HT1080 (cell line): Measurements from ENCODE around the gene FAM111B. TPM values are rescaled to one million over a fixed set of nuclear protein-coding genes. Genes with fewer than 3 reads are reported as not detected.
"Not testable (repeated sequence)": the region's sequence is repeated elsewhere in the genome, so short reads cannot be mapped to it uniquely, and the experiment has no call there.

ENCODE experiments used
- DNase-seq: peaks from one replicate; pipeline ENCODE4 v3.0.0-alpha.2; 2015; ENCODE audit warnings: low read depth
- polyA plus RNA-seq, 2 experiments: library from polyadenylated mRNA; depleted of rRNA; stranded (reverse); fragments of >200 nt; gene quantifications; 2 replicates each; pipeline ENCODE4 v1.2.3, GENCODE V29; 2015
- total RNA-seq: library from RNA; depleted of rRNA; stranded (reverse); fragments of >200 nt; shearing (Covaris generic); gene quantifications from 2 replicates; pipeline ENCODE4 v1.2.3, GENCODE V29; 2014; rRNA removed

Gene FAM111B, protein sequence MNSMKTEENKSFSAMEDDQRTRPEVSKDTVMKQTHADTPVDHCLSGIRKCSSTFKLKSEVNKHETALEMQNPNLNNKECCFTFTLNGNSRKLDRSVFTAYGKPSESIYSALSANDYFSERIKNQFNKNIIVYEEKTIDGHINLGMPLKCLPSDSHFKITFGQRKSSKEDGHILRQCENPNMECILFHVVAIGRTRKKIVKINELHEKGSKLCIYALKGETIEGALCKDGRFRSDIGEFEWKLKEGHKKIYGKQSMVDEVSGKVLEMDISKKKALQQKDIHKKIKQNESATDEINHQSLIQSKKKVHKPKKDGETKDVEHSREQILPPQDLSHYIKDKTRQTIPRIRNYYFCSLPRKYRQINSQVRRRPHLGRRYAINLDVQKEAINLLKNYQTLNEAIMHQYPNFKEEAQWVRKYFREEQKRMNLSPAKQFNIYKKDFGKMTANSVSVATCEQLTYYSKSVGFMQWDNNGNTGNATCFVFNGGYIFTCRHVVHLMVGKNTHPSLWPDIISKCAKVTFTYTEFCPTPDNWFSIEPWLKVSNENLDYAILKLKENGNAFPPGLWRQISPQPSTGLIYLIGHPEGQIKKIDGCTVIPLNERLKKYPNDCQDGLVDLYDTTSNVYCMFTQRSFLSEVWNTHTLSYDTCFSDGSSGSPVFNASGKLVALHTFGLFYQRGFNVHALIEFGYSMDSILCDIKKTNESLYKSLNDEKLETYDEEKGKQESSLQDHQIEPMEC
- 22.5 and 25.4 TPM in 2 replicates for total RNA-seq
- 7.0 and 8.6 TPM in 2 replicates for polyA plus RNA-seq (2015; cell fraction: cytosol; rRNA removed)
- polyA plus RNA-seq (2015; cell fraction: nucleus; rRNA removed) = 15.8 and 24.3 TPM in 2 replicates

DNA sequence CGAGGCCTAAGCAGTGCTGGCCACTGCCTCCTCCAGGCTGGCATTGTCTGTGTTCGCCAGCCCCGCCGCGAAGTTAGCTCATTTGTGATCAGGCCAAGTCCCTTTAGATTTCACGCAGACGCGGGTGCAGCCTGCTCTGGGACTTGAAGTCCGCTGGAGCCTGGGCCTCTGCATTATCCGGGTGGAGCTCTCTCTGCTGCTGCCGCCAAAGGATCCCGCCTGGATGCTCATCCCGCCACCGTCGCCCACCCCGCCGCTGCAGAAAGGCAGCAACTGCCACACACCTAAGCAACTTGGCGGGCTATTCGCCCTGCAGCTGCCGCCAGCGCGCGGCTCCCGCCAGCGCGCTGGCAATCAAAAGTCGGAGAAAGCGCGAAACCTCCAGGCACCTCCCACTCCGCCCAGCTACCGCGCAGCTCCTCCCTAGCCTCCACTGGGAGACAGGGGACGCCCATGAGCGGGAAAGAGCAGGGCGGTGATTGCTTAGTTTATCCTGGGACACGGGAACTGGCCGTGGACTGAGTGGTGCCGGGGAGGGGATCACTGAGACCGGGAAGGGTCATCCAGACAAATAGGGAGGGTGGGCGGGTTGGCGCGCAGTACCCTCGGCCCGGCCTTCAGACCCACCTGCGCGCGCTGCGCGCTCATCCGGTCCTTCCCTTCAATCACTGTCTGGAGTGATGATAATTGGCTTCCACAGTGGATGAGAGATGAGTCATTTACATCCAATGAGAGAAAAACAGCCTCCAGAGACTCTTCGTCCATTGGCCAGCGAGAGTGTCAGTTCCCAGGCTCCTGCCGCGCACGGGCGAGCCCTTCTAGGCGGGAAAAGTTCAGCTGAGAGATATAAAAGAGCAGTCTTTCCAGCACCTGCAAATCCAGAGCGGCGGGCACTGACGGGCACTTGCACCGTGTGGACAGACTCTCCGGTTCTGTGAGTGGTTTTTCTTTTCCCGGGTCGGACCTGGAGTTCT is at the start of gene FAM111B:
TSS of gene FAM111B (plus strand) at position 875 of the 974 bp plus-strand sequence. CDS start 2,389 bp downstream, outside the sequence.
- DNase-seq = peak; percentile 94

DNA sequence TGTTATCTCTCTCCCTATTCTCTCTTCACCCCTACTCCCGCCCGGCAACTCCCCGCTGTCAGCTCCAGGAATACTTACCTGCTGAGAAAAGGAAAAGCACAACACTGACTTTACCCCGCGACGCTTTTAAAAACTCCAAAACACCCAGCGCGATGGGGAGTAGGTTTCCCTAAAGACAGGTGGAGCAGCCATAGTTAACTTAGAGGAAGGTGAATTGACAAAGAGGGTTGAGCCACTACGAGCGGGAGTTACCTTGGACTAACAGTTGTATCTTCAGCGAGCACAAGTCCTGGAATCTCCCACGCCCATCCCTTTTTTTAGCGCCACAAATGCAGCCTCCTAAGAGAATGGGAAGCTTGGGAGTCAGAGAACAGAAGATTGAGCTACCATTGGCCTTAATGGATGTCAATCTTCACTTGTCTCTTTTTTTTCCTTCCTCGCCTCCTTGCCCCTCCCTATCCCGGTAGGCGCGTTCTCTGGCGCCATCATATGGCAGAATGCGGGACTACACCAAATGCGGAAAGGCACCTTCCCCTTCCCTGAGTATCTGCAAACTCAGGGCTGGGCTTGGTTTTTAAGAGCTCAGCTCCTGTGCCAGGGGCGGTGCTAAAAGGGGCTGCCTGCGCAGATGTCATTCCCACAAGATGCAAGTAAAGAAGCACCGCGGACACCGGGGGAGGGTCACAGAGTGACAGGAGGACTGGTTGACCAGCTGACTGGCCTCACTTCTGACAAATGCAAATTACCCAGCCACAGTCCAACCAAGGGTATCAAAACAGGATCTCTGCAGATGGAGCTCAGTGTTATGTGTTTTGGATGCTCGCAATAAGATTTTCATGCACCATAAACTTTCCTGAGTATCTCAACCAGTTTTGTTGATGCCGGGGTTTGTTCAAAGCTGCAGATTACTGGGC is 48.7 kb upstream of the FAM111B start:
- peak; percentile 87 for DNase-seq

DNA sequence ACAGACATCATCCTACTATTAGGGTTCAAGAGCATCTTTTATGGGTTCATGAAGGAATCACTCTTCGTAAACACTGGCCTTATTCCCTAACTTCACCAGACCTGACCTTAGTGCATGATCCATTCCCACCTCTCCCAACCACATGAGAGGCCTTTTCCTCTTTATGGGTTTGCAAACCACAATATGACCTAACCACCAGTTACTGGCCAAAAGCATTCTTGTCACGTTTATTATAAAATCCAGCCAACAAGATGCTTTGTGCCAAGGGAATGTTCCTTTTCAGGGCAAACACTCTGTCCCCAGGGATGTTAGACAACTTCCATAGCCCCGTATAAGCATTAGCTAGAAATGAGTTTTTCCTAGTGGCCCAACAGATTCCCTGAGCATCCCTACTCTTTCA is 46.9 kb upstream of the FAM111B start:
- not testable (repeated sequence) for DNase-seq

DNA sequence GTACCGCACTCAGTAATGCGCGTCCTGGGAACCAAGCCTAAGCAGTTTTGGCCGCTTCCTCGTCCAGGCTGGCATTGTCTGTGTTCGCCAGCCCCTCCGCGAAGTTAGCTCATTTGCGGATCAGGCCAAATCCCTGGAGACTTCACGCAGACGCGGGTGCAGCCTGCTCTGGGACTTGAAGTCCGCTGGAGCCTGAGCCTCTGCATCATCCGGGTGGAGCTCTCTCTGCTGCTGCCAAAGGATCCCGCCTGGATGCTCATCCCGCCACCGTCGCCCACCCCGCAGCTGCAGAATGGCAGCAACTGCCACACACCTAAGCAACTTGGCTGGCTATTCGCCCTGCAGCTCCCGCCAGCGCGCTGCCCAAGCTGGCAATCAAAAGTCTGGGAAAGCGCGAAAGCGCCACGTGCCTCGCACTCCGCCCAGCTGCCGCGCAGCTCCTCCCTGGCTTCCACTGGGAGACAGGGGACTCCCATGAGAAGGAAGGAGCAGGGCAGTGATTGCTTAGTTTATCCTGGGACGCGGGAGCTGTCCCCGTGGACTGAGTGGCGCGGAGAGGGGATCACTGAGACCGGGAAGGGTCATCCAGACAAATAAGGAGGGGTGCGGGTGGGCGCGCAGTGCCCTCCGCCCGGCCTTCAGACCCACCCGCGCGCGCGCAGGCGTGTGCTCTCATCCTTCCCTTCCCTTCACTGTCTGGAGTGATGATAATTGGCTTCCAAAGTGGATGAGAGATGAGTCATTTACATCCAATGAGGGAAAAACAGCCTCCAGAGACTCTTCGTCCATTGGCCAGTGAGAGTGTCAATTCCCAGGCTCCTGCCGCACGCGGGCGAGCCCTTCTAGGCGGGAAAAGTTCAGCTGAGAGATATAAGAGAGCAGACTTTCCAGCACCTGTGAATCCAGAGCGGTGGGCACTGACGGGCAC is 44.2 kb upstream of the FAM111B start:
- DNase-seq = peak; percentile 3

DNA sequence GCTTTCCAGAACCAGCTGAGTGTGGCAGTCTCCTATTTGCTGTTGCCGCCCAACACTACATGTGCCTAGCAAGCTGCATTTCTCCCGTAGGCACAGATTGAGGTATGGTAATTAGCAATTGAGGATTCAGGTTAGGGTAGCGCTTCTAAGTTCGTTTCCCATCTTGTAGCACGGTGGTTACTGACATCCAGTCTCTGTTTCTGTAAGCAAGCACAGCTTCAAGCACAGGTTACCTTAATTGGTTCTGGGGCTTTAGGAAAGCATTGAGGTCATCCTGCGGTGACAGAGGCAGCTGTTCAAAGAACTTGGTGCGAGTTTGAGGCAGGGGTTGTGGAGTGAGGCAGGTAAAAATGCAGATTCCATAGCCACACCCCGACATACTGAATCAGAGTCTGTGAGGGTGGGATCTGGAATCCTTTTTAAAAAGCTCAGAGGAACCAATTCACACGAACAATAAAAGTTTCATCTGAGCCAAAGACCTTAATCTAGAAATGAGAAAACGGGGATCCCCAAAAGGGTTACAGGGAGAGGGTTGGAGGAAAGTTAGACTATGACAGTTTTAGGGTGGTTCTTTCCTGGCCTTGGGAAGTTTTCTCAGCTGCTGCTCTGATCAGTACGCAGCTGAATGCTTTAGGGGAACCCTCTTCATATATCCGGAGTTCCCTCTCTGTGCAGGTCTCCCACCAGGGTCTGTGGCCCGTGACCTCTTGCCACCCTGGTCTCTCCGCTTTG is 42.9 kb upstream of the FAM111B start:
- DNase-seq = not testable (repeated sequence)

DNA sequence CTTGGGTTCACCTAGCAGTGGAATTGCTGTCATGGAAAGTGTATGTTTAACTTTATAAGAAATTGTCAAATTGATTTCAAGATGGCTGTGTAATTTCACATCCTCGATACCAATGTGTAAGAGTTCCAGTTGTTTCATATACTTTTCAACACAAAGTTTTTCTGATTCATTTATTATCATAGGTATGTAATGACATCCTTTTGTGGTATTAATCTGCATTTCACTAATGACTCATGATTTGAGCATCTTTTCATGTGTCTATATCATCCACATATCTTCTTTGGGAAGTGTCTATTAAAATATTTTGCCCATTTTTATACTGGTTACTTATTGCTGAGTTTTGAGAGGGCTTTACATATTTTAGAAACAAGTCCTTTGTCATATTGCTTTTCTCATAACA is 38.0 kb upstream of the FAM111B start:
- DNase-seq = no peak

DNA sequence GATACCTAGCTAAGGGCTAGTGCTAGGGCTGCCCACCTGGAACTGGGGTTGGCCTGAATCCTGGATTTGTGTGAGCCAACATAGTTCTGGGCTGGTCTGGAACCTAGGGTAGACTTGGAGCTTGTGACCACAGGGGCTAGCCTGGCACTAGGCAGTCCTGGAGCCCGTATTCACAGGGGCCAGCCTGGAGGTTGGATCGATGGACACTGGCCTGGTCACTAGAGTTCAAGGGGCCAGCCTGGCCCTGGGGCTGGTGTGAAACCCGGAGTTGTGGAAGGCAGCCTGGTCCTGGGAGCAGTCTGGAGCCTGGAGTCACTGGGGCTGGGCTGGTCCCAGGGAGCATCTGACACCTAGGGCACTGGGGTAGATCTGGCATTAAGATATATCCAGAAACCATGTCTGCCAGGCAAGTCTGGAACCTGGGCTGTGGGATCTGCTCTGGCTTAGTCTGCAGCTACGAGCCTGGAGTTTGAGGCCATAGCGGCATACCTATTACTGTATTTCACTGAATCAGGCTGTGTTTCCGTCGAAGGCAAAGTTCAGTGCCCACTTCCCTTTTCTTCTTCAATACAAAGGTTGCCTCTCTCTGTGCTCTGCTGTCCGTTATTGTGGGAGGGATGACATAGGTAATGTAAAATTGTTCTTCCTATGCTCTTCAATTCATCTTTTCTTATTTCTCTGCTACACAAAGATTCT is 30.0 kb upstream of the FAM111B start:
- no peak for DNase-seq

DNA sequence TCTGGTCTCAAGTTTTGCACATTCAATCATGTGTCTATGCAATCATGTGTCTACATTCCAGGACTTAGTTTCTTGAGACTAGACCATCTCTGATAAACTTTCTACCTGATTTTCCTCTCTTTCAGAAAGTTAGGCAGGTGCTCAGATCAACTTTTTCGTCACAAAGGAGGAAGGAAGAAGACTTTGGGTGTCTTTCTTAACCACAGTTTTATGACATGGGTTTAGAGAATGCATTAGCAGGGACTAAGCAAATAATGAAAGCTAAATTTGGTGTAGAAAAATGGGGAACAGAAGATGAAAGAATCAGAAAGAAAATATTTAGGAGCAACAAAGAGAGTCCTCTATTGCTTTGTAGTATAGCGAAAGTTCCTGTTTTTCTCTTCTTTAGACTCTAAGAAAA is 28.6 kb upstream of the FAM111B start:
- DNase-seq = no peak

DNA sequence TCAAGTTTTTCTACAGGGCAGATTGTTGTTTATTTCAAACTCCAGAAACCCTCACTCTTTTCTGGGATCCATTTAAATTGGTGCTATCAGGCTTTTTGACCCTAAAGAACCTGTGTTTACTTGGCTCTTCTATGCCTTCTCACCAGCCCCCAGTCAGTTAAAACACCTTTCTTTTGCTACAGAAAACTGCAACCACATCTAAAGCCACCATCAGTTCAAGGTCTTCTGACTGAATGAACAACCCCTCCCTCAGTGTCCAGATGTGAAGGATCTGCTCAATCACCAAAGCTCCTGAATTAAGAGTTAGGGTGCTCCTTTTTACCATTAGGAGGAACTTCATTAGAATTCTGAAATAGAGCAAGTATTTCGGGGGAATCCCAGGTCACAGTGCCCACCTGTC is 28.0 kb upstream of the FAM111B start:
- no peak for DNase-seq

DNA sequence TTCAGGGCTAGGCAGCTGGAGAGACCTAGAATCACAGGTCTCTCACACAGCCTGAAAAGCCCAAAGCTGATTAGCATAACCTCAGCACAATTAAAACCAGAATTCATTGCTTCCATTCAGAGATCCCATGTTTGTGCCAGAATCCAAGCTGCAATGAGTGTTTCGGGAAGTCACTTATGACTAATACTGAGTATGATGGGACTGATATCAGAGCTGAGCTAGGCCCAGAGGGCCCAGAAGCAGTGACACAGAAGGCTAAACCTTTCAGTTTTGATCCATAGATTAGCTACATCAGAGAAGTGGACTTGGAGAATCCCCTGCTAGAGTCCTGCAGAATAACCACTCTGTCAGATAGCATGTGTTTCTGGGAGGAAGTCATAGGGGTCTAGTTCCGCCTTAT is 26.6 kb upstream of the FAM111B start:
- DNase-seq = not testable (repeated sequence)

DNA sequence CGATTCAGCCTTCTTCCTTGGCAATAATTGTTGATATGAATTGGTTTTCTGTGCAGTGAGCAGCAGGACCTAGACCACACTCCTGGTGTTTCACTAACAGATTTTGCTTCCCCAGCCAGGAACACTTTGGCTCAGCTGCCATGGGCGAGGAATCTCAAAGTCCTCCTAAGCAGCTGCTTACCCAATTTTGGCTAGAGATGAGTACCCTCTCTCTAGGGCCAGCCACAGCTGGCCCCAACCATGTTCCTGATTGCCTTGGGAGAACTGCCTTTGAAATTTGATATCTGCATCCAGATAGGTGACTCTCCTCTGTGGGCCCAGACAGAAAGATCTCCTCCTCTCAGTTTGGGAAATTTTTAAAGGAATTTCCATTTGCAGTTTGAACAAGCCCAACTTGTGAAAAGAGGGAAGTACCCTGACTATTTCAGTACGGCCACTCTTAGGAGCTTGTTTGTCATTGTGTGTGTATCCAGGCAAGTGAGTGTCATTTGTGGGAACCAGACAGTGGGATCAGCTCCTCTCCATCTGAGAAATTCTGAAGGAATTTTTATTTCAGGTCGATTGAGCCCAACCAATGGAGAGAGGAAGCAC is 25.5 kb upstream of the FAM111B start:
- not testable (repeated sequence) for DNase-seq

DNA sequence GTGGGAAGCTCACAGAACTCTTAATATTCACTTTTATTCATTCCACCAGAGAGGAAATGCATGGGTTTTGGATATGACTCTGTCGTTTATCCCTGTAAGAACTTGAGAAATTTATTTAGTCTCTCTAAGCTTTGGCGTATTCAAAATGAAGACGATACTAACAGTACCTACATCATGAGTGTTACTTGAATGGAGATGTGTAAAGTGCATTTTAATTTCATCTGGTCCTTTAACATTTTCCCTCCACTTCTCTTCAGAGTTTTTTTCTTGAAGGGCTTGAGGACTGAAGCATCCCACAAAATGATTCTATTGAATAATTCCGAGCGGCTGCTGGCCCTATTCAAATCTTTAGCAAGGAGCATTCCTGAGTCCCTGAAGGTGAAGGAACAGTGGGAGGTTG is 21.0 kb upstream of the FAM111B start, which contains the start of gene GLYATL1B:
TSS of gene GLYATL1B (plus strand) at position 301 of the 400 bp plus-strand sequence. CDS start at position 301, 0 bp downstream.
- DNase-seq = not testable (repeated sequence)

DNA sequence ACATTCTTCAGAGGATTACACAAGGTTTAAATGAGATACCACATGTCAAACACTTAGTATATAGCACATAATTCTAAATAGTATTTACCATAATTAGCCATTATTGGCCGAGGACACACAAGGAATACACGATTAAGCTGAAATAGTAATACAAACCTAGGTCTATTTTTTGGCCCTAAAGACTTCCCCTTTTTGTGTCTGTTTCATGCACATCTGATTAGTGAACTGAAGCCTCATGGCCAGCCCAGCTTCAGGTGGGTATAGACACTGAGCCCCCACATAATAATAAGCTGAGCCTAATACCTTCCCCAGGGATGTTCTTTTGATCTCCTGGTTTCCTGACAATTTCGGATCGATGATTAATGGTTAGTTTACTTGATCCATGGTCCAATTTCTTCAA is 18.9 kb upstream of the FAM111B start:
- no peak for DNase-seq

DNA sequence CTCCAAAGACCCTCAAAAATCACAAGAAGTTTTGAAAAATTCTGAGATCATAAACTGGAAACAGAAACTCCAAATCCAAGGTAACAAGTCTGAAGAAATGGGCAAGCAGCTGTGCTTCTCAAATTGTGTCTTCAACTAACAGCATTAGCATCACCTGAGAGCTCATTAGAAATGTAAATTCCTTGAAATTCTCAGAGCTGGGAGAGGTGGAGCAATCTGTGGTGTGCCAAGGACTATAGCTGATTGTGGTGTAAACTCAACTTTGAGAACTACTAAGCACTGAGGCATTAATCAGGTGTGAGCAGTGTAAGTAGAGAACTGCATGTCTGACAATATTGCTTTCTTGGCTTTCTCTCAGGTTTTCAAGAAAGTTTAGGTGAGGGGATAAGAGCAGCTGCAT is 13.5 kb upstream of the FAM111B start:
- not testable (repeated sequence) for DNase-seq

DNA sequence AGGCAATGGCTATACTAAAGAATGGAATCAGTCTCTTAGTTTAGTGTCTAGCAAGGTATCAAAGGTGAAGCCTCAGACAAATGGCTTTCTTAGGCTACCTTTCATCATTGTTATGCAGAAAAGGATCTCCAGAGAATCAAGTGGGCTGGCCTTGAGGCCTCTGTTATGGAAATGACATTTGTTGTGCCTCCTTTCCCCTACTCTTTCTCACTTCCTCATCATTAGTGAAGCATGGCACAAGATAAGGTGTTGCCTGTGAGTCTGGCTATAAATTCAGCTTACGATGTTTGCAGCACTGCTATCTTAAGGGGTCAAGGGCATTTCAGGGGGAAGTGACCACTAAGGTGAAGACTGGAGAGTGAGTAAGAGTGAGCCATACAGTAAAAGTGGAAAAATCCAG is 11.8 kb upstream of the FAM111B start:
- not testable (repeated sequence) for DNase-seq

DNA sequence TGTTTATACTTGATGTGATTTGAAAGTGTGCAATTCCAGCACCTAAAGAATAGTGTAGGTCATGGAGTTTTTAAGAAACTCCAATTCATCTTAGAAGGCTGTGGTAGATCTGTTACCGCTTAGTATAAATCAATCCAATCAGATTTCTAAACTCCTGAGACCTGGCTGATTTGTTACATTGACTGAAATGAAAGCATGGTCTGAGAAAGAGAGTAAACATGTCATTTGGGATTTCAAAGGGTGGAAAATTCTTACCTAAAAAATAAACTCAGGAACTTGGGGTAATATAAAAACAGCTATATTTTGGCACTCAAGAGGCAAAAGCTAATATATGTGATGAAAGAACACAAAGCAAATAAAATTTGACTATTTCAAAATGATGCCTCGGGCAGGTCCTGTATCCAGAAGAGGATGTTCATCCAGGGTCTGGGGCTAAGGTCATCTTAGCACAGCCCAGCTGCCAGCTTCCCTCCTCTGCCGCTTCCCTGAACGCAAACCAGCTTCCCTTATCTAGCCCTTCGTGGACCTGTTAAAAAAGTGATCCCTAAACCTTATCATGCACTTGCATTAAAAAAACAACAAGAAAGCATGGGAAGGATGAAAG is 11.0 kb upstream of the FAM111B start:
- DNase-seq = not testable (repeated sequence)
